HG03460 (cell line): ENCODE results near the gene TSPAN10.
"Not testable (repeated sequence)": the region's sequence is repeated elsewhere in the genome, so short reads cannot be mapped to it uniquely, and the experiment has no call there.

ENCODE experiments used
- ATAC-seq: cut with Tn5 transposase; IDR thresholded peaks from one replicate; pipeline ENCODE4 v1.9.1; 2021; ENCODE audit not compliant: unreplicated experiment

The TSPAN10 gene

DNA sequence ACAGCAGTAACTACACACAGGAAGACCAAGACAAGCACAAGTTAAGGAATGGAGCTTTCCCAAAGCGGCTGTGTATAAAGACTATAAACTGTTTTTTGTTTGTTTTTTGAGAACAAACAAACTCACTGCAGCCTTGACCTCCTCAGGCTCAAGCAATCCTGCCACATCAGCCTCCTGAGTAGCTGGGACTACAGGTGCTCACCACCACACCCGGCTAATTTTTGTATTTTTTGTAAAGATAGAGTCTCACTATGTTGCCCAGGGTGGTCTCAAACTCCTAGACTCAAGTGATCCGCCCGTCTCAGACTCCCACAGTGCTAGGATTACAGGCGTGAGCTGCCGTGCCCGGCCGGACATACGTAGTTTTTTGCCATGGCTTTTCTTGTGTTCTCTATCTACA, 23.4 kb downstream of the TSPAN10 start:
- no peak for ATAC-seq

- ATAC-seq, result no peak
Measured at GRCh38 chr17:81662002-81662401, 25.0 kb downstream of the TSPAN10 start.

DNA sequence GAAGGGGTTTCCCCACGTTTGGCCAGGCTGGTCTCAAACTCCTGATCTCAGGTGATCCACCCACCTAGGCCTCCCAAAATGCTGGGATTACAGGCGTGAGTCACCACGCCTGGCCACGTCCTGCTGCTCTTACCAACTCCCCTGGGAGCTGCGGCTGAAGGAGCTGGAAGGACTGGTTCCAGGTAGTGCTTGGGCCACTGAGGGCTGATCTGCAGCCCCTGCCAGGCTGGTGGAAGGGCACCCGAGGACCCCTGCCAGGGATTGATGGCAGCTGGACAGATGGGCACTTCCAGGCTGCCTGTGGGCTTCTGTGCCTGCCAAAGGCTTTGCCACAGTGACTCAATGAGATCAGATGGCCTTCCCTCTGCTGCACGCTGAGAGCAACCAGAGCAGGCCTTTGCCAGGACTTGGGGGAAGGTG, 27.1 kb downstream of the TSPAN10 start:
- ATAC-seq, result no peak

GRCh38 chr17:81665205-81666091, 28.5 kb downstream of the TSPAN10 start:
- ATAC-seq, result peak; percentile 11

GRCh38 chr17:81666092-81666341, 29.0 kb downstream of the TSPAN10 start:
- ATAC-seq, result peak; percentile 3

DNA sequence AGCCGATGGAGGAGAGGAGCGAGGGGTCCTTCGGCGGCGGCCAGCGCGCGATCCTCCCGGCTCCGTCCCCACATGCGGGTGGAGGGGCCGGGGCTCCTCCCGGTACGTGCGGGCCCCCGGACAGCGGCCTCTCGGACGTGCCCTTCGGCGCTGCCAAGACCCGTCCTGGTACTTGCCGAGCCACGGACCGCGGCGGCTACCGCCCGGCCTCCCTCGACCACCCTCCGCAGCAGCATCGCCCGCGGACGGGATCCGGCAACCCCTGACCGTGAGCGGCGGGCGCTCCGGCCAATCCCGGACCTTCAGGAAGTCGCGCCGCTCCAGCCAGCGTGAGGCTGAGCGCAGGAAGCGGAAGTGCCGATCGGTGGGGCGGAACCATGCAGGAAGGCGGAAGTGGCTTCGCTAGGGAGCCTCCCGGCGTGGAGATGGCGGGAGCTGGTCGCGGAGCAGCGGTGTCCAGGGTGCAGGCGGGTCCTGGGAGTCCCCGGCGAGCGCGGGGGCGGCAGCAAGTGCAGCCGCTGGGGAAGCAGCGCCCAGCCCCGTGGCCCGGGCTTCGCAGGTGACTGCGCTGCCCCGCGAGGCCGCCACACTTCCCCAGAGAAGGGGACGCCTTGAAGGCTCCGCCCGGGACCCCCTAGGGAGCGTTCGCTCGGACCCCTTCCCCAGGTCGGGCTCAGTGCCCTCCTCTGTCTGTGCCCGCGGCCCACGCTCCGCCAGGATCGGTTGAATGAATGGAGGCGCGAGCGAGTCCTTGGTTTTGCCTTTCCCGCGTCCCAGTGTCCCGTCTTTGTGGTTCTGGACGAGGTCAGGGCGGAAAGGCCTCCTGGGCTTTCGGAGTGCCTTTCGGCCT, 29.6 kb downstream of the TSPAN10 start, which contains the start of the genes CCDC137 and OXLD1:
Gene CCDC137 (plus strand): TSS at position 396 of the 850 bp plus-strand sequence. CDS start 30 bp downstream, at position 426.
Gene OXLD1 (minus strand): TSS at position 264 of the 850 bp plus-strand sequence. CDS start 28 bp downstream, at position 236.
- peak; percentile 86 for ATAC-seq

- no peak for ATAC-seq
Measured at GRCh38 chr17:81667754-81668153, 30.8 kb downstream of the TSPAN10 start.

DNA sequence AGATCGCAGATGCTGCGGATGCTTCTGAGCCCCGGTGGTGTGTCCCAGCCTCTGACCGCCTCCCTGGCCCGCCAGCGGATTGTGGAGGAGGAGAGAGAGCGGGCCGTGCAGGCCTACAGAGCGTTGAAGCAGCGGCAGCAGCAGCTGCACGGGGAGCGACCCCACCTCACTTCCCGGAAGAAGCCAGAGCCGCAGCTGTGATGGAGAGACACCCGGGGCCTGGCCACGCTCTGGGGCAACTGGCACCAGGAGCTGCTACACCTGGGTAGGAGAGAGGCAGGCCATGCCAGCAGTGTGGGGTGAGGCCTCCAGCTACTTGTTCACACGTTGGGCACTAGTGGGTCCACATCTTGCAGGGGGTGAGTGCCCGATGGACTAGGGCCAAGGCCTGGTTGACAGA, 35.5 kb downstream of the TSPAN10 start:
- ATAC-seq, result no peak

GRCh38 chr17:81672954-81673353, 36.0 kb downstream of the TSPAN10 start:
- ATAC-seq, result no peak

GRCh38 chr17:81673561-81674258, 36.7 kb downstream of the TSPAN10 start:
- no peak for ATAC-seq

DNA sequence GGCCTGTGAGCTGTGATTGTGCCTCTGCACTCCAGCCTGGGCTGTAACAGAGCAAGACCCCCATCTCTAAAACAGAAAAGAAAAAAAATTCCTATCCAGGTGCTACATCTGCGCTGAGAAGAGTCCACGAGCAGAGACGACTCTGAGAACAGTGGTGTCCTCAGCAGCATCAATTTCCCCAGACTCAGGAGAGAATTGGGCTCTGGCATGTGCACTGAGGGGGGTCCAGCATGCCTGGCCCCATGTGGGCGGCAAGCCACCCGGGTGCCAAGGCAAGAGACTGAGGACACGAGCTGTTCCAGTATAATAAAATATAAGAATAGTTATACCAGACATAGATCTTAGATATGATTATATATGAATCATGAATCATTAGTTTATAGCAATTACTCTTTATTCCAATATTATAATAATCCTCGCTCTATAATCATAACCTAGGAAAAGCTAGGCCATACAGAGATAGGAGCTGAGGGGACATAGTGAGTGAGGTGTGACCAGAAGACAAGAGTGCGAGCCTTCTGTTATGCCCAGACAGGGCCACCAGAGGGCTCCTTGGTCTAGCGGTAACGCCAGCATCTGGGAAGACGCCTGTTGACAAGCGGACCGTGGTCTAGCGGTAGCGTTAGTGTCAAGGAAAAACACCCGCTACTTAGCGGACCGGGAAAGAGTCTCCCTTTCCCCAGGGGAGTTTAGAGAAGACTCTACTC, 38.7 kb downstream of the TSPAN10 start:
- not testable (repeated sequence) for ATAC-seq

DNA sequence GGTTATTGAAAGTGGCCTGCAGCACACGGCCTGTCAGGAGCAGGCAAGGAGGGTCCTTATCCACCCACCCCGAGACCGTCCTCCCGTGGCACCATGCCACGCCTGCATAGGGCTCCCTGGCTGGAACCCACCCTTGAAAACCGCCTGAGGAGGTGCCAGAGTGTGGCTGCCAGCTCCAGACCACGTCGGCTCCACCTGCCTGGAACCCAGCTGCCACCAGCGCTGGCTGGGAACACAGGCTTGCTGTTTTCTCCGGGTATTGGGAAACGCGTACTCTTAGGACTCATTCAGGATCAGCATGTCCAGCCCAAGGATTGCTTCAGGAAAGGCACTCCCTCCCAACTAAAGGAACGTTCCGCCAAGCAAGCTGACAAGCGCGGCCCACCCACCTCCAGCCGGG, 39.9 kb downstream of the TSPAN10 start:
- ATAC-seq, result no peak

DNA sequence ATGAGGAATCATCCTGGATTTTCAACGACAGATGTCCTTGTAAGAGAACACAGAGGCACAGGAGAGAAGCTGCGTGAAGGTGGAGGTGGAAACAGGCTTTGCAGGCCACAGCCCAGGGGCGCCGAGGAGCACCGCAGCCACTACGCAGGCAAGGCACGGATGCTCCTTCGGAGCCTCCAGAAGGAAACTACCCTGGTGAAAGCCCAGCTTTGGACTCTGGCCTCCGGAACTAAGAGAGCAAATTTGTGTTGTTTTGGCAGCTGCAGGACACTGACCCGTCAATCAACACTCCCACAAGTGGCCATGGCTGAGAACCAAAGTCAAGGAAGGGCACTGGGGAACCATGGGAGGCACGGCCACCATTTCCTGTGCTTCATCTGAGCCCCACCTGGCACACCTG, 43.2 kb downstream of the TSPAN10 start:
- no peak for ATAC-seq

DNA sequence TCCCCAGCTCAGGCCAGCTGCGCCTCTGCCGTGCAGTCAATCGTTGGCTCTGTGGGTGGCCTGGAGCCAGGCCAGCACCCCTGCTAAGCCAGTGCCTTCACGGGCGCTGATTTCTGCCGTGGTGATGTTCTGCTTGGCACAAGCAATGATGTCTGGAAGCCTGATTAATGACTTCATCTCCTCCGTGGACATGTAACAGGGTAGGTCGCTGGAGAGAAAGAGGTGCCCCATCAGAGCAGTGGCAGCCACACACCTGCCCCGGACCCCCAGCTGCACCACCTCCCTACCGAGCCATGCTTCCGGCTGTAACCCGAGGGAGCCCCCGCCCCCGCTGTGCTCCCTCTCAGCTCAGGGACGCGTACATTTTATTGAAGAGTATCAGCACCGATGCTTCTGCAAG, 44.7 kb downstream of the TSPAN10 start:
- no peak for ATAC-seq

- ATAC-seq, result no peak
Measured at GRCh38 chr17:81682565-81683207, 45.7 kb downstream of the TSPAN10 start.

GRCh38 chr17:81683208-81683583, 46.2 kb downstream of the TSPAN10 start:
- ATAC-seq, result peak; percentile 11

DNA sequence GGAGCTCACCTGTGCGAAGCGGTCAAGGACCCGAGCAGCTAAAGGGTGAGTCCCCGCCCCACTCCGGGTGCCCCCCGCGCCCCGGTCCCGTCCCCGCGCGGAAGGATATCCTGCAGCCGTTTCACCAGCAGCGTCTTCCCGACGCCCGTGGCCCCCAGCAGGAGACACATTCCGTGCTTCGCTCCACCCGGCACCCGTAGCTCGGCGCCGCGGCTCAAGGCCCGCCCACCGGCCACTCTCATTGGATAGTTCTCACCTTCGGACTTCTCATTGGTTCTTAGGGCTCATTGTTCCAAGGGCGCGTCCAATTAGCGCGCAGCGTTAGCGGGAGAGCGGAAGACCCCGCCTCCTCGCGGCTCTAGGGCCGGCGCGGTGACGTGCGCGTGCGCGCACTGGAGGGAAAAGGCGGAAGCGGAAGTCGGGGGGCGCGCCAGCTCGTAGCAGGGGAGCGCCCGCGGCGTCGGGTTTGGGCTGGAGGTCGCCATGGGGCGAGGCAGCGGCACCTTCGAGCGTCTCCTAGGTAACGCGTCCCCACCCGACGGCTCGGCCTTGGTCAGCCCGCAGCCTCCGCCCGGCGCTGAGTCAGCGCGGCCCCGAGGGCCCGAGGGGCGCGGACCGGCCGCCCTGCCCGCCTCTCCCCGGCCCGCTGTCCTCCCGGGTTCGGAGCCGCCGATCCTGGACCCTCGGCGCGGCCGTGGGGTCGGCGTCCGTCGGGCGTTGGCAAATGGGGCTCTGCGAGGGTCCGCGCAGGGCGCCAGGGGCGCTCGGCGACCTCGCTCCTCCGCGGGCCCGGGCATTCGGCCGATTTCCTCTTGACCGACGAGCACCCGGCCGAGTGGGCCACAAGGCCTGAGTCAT, 46.8 kb downstream of the TSPAN10 start, which contains the start of the genes ARL16 and HGS:
Gene ARL16 (minus strand): TSS at position 214 of the 858 bp plus-strand sequence. CDS start 44 bp downstream, at position 170.
Gene HGS (plus strand): TSS at position 428 of the 858 bp plus-strand sequence. CDS start 56 bp downstream, at position 484.
- peak; percentile 89 for ATAC-seq

- ATAC-seq, result no peak
Measured at GRCh38 chr17:81684442-81684911, 47.5 kb downstream of the TSPAN10 start.

- ATAC-seq, result no peak
Measured at GRCh38 chr17:81685108-81685507, 48.1 kb downstream of the TSPAN10 start.
